ENCODE results near the gene POLR1D. TPM values are rescaled to one million over a fixed set of nuclear protein-coding genes. Genes with fewer than 3 reads are reported as not detected.

Gene POLR1D
- total RNA-seq, 1 experiment from 2014 or later, result 198 TPM

- ChIA-PET POLR2A (no interaction called here), CTCF (interaction anchor here (0.9 to 3.7 kb wide), 3 partner anchors 112 to 302 kb away, joined by 3 to 24 read pairs (median 4); no protein-coding TSS in a partner anchor)
- Mint-ChIP-seq H3K4me1 (peaks cover 14% of the 10 kb centered on the region), H3K4me3 (no peak overlapping the region), H3K27me3 (ENCODE audit: low read depth) (no peaks in the 10 kb centered on the region), H3K27ac (peak overlapping the region; percentile 33), H3K36me3 (peaks cover 7% of the 10 kb centered on the region; the same call in 1 of the 2 replicates), H3K9me3 (no peaks in the 10 kb centered on the region)
- DNase-seq (ENCODE audit: low spot score) (peak; percentile 34), ATAC-seq (peak; percentile 76)
- TF ChIP-seq ZBTB43 (CRISPR knock-in tag; IDR thresholded peaks at IDR 0.05) (no peak), USF1 (CRISPR knock-in tag; IDR thresholded peaks at IDR 0.05) (peak; percentile 37; the same call in 1 of the 2 replicates), NR3C1 (CRISPR knock-in tag; conservative IDR thresholded peaks at IDR 0.05; ENCODE audit: low read depth) (no peak), USF2 (CRISPR knock-in tag; IDR thresholded peaks at IDR 0.05) (peak; percentile 46), FOXK1 (CRISPR knock-in tag; IDR thresholded peaks at IDR 0.05) (no peak)
These were observed 42.3 kb downstream of the POLR1D start for GRCh38 chr13:27663947-27664346.

DNA sequence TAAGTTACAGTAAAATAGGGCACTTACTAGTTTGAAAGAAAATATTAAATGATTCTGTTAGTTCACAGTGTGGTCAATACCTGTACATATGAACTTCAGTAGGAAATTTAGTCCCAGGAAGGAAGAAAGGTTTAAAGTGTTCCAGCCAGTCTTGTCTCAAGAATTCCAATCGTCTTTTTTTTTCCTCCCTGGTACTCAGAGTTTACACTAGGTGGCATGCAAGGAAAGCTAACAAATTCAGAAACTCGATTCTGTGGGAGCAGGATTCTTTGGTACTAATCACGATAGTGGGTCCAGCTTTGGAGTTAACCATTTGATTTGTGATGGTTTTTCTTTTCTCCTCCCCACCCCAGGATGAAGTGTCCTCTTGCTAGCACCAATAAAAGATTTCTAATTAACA, 43.6 kb downstream of the POLR1D start:
- POLR2A ChIA-PET, result no interaction called here
- no peaks in the 10 kb centered on the region for H3K27me3 Mint-ChIP-seq (ENCODE audit: low read depth)
- CTCF ChIA-PET, result interaction anchor here (0.5 to 2.4 kb wide), 10 partner anchors 11 to 289 kb away, joined by 3 to 36 read pairs (median 4); partner anchors contain the start of gene LNX2
- peak overlapping the region; percentile 49; the same call in 1 of the 2 replicates for H3K27ac Mint-ChIP-seq
- TF ChIP-seq ZSCAN18 (CRISPR knock-in tag; IDR thresholded peaks at IDR 0.05) (no peak), TP53 (CRISPR knock-in tag; IDR thresholded peaks at IDR 0.05) (no peak), SOX15 (CRISPR knock-in tag; IDR thresholded peaks at IDR 0.05) (no peak)
- TF ChIP-seq, protein P1, sequence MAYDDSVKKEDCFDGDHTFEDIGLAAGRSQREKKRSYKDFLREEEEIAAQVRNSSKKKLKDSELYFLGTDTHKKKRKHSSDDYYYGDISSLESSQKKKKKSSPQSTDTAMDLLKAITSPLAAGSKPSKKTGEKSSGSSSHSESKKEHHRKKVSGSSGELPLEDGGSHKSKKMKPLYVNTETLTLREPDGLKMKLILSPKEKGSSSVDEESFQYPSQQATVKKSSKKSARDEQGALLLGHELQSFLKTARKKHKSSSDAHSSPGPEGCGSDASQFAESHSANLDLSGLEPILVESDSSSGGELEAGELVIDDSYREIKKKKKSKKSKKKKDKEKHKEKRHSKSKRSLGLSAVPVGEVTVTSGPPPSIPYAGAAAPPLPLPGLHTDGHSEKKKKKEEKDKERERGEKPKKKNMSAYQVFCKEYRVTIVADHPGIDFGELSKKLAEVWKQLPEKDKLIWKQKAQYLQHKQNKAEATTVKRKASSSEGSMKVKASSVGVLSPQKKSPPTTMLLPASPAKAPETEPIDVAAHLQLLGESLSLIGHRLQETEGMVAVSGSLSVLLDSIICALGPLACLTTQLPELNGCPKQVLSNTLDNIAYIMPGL (CRISPR knock-in tag; IDR thresholded peaks at IDR 0.05), result no peak
- no peak overlapping the region for H3K4me3 Mint-ChIP-seq
- DNase-seq (ENCODE audit: low spot score) (no peak), ATAC-seq (no peak)
- H3K9me3 Mint-ChIP-seq, result no peaks in the 10 kb centered on the region
- H3K36me3 Mint-ChIP-seq, result peaks cover 7% of the 10 kb centered on the region; the same call in 1 of the 2 replicates
- peaks cover 12% of the 10 kb centered on the region for H3K4me1 Mint-ChIP-seq

DNA sequence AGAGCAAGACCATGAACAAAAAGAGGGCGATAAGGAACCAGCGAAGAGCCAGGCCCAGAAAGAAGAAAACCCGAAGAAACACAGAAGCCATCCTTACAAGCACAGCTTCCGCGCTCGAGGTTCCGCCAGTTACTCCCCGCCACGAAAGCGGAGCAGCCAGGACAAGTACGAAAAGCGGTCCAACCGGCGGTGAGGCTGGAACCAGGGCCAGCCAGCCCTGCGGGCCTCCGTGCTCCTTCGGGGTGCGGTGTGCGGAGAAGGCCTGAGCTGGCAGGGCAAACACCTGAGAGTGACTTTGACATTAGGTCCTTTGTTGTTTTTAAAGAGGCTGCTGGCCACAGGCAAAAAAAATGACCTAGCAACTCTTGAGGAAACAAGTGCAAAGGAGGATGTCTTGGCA, 44.1 kb downstream of the POLR1D start:
- DNase-seq (ENCODE audit: low spot score) (peak; percentile 22), ATAC-seq (no peak)
- Mint-ChIP-seq H3K36me3 (peaks cover 7% of the 10 kb centered on the region; the same call in 1 of the 2 replicates), H3K27me3 (ENCODE audit: low read depth) (no peaks in the 10 kb centered on the region), H3K4me3 (no peak overlapping the region), H3K9me3 (no peaks in the 10 kb centered on the region), H3K27ac (peak overlapping the region; percentile 49; the same call in 1 of the 2 replicates), H3K4me1 (peaks cover 12% of the 10 kb centered on the region)
- ChIA-PET POLR2A (no interaction called here), CTCF (interaction anchor here (0.9 to 2.4 kb wide), 9 partner anchors 12 to 289 kb away, joined by 3 to 36 read pairs (median 4); partner anchors contain the start of gene LNX2)
- TF ChIP-seq ZNF121 (CRISPR knock-in tag; IDR thresholded peaks at IDR 0.05) (no peak), ETV6 (CRISPR knock-in tag; IDR thresholded peaks at IDR 0.05) (no peak), NR1H2 (CRISPR knock-in tag; IDR thresholded peaks at IDR 0.05) (no peak), TCF7 (CRISPR knock-in tag; IDR thresholded peaks at IDR 0.05; ENCODE audit: low read depth) (no peak), NR2C2 (CRISPR knock-in tag; IDR thresholded peaks at IDR 0.05) (no peak), ESRRA (CRISPR knock-in tag; IDR thresholded peaks at IDR 0.05; ENCODE audit: borderline replicate concordance) (no peak), NFE2L1 (CRISPR knock-in tag; IDR thresholded peaks at IDR 0.05) (no peak), FOXP1 (CRISPR knock-in tag; IDR thresholded peaks at IDR 0.05; ENCODE audit: borderline replicate concordance) (no peak), AFF4 (CRISPR knock-in tag; IDR thresholded peaks at IDR 0.05; ENCODE audit: borderline replicate concordance) (no peak)
- TF ChIP-seq, protein P2, sequence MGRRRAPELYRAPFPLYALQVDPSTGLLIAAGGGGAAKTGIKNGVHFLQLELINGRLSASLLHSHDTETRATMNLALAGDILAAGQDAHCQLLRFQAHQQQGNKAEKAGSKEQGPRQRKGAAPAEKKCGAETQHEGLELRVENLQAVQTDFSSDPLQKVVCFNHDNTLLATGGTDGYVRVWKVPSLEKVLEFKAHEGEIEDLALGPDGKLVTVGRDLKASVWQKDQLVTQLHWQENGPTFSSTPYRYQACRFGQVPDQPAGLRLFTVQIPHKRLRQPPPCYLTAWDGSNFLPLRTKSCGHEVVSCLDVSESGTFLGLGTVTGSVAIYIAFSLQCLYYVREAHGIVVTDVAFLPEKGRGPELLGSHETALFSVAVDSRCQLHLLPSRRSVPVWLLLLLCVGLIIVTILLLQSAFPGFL (CRISPR knock-in tag; IDR thresholded peaks at IDR 0.05; ENCODE audit: borderline replicate concordance), result no peak
- TF ChIP-seq, protein P3, sequence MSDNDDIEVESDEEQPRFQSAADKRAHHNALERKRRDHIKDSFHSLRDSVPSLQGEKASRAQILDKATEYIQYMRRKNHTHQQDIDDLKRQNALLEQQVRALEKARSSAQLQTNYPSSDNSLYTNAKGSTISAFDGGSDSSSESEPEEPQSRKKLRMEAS (CRISPR knock-in tag; IDR thresholded peaks at IDR 0.05), result no peak
